ENCODE measurements around the gene PSMA3. TPM values are rescaled to one million over a fixed set of nuclear protein-coding genes. Genes with fewer than 3 reads are reported as not detected.

The PSMA3 gene
- polyA plus RNA-seq, 3 donors: 59.9 to 170 (median 147) TPM

DNA sequence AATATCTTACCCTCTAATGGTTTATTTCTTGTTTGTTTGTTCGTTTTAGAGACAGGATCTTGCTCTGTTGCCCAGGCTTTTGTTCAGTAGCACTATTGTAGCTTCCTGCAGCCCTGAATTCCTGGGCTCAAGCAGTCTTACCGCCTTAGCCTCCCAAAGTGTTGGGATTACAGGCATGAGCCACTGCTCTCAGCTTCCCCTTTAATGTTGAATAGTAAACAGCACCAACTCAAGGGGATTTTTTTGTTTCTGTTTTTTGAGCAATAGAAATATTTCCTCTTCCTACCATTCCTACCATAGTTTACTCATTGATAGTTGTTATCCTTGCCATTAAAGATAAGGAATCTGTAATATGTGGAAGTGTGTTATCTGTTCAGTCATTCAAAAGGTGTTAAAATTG is 64.4 kb downstream of the PSMA3 start:
- no peaks in the 10 kb centered on the region for H3K27me3 Mint-ChIP-seq (ENCODE audit: low read depth in 3 of 3)
- H3K27ac ChIP-seq (ENCODE audit: low read depth in 1 of 2, low read length in 2 of 2): peak overlapping the region in 1 of 2 donors; percentile 35
- intact Hi-C loops (cut with micrococcal nuclease): no loop called here
- no peak overlapping the region for H3K9ac ChIP-seq (ENCODE audit: insufficient read depth, low read length, poor library complexity, severe bottlenecking)
- 83% methylated on average over 1 of the region's 2 CpGs for WGBS (ENCODE audit: insufficient coverage)
- TF ChIP-seq, protein P1, sequence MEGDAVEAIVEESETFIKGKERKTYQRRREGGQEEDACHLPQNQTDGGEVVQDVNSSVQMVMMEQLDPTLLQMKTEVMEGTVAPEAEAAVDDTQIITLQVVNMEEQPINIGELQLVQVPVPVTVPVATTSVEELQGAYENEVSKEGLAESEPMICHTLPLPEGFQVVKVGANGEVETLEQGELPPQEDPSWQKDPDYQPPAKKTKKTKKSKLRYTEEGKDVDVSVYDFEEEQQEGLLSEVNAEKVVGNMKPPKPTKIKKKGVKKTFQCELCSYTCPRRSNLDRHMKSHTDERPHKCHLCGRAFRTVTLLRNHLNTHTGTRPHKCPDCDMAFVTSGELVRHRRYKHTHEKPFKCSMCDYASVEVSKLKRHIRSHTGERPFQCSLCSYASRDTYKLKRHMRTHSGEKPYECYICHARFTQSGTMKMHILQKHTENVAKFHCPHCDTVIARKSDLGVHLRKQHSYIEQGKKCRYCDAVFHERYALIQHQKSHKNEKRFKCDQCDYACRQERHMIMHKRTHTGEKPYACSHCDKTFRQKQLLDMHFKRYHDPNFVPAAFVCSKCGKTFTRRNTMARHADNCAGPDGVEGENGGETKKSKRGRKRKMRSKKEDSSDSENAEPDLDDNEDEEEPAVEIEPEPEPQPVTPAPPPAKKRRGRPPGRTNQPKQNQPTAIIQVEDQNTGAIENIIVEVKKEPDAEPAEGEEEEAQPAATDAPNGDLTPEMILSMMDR (IDR thresholded peaks at IDR 0.05): no peak
- H3K27ac Mint-ChIP-seq: peak overlapping the region in 6 of 7 donors; percentile 50 to 88 (median 70)
- peaks cover 73% of the 10 kb centered on the region for H4K20me1 ChIP-seq (ENCODE audit: insufficient read depth, low read length)
- peaks cover 65 to 98% of the 10 kb centered on the region in 2 donors for H3K36me3 ChIP-seq (replicated peaks in 1 of 2; ENCODE audit: control insufficient read depth in 1 of 2, insufficient read depth in 2 of 2, low read length in 2 of 2)
- no peaks in the 10 kb centered on the region for H3K9me3 Mint-ChIP-seq
- no peak overlapping the region for H3K4me2 ChIP-seq (replicated peaks; ENCODE audit: extremely low read depth, low read length, poor library complexity, severe bottlenecking)
- H3K27me3 ChIP-seq (ENCODE audit: control insufficient read depth in 2 of 2, insufficient read depth in 2 of 2, low read length in 2 of 2): no peaks in the 10 kb centered on the region
- no peak overlapping the region for H3K4me3 ChIP-seq (replicated peaks in 1 of 3; ENCODE audit: low read depth in 2 of 3, low read length in 3 of 3)
- peaks cover 5% of the 10 kb centered on the region for H3K4me1 Mint-ChIP-seq
- H3K9me3 ChIP-seq (replicated peaks in 1 of 2; ENCODE audit: control insufficient read depth in 1 of 2, insufficient read depth in 1 of 2, low read length in 2 of 2): no peaks in the 10 kb centered on the region
- H3K4me3 Mint-ChIP-seq: no peak overlapping the region
- H3K36me3 Mint-ChIP-seq: peaks cover 50 to 52% of the 10 kb centered on the region in 2 donors
- no peaks in the 10 kb centered on the region for H3K4me1 ChIP-seq (ENCODE audit: control insufficient read depth in 1 of 2, insufficient read depth in 2 of 2, low read length in 2 of 2)
- H3K79me2 ChIP-seq (ENCODE audit: insufficient read depth, low read length): peaks cover 55% of the 10 kb centered on the region
- peak in 1 of 3 donors; percentile 12 for DNase-seq
- no peak overlapping the region for H2AFZ ChIP-seq (ENCODE audit: insufficient read depth, low read depth, low read length, poor library complexity, severe bottlenecking)

DNA sequence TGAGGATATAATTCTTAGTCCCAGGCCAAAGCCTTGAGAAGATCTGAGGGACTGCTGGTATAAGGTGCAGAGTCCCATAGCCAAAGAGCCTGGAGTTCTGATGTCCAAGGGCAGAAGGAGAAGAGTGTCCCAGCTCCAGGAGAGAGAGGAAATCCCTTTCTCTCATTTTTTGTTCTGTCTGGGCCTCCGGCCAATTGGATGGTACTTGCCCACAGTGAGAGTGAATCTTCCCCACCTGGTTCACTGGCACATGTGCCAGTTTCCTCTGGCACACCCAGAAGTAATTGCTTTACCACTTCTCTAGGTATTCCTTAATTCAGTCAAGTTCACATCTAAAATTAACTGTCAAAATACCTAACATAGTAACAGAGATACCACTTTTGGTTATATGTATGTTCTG is 69.1 kb downstream of the PSMA3 start:
- H3K27me3 Mint-ChIP-seq (ENCODE audit: low read depth in 3 of 3): no peaks in the 10 kb centered on the region
- peak overlapping the region in 2 of 7 donors; percentile 3 to 15 for H3K27ac Mint-ChIP-seq
- Histone ChIP-seq H3K79me2 (ENCODE audit: insufficient read depth, low read length) (peaks cover 23% of the 10 kb centered on the region), H3K27ac (ENCODE audit: low read depth in 1 of 2, low read length in 2 of 2) (no peak overlapping the region), H3K36me3 (replicated peaks in 1 of 2; ENCODE audit: control insufficient read depth in 1 of 2, insufficient read depth in 2 of 2, low read length in 2 of 2) (peaks cover 53 to 85% of the 10 kb centered on the region in 2 donors), H3K4me2 (replicated peaks; ENCODE audit: extremely low read depth, low read length, poor library complexity, severe bottlenecking) (no peak overlapping the region), H3K4me3 (replicated peaks in 1 of 3; ENCODE audit: low read depth in 2 of 3, low read length in 3 of 3) (no peak overlapping the region), H3K9ac (ENCODE audit: insufficient read depth, low read length, poor library complexity, severe bottlenecking) (no peak overlapping the region), H4K20me1 (ENCODE audit: insufficient read depth, low read length) (peaks cover 51% of the 10 kb centered on the region), H3K4me1 (ENCODE audit: control insufficient read depth in 1 of 2, insufficient read depth in 2 of 2, low read length in 2 of 2) (no peaks in the 10 kb centered on the region), H2AFZ (ENCODE audit: insufficient read depth, low read depth, low read length, poor library complexity, severe bottlenecking) (no peak overlapping the region), H3K9me3 (replicated peaks in 1 of 2; ENCODE audit: control insufficient read depth in 1 of 2, insufficient read depth in 1 of 2, low read length in 2 of 2) (no peaks in the 10 kb centered on the region), H3K27me3 (ENCODE audit: control insufficient read depth in 2 of 2, insufficient read depth in 2 of 2, low read length in 2 of 2) (no peaks in the 10 kb centered on the region)
- H3K9me3 Mint-ChIP-seq: peaks cover 0 to 3% (median 0%) of the 10 kb centered on the region in 7 donors
- TF ChIP-seq, protein P1 (IDR thresholded peaks at IDR 0.05): no peak
- no peak for DNase-seq
- WGBS (ENCODE audit: insufficient coverage): no CpG with 5 or more reads among the region's 1 CpG
- peaks cover 5% of the 10 kb centered on the region for H3K4me1 Mint-ChIP-seq
- no peak overlapping the region for H3K4me3 Mint-ChIP-seq
- intact Hi-C loops (cut with micrococcal nuclease): no loop called here
- H3K36me3 Mint-ChIP-seq: peaks cover 44 to 63% of the 10 kb centered on the region in 2 donors

Data from CD14-positive monocyte (primary cell).